ENCODE data around the gene HOXB8.
A peak's percentile ranks its signal among the peaks of the same experiment; 100 is the strongest.

HOXB8 gene

DNA sequence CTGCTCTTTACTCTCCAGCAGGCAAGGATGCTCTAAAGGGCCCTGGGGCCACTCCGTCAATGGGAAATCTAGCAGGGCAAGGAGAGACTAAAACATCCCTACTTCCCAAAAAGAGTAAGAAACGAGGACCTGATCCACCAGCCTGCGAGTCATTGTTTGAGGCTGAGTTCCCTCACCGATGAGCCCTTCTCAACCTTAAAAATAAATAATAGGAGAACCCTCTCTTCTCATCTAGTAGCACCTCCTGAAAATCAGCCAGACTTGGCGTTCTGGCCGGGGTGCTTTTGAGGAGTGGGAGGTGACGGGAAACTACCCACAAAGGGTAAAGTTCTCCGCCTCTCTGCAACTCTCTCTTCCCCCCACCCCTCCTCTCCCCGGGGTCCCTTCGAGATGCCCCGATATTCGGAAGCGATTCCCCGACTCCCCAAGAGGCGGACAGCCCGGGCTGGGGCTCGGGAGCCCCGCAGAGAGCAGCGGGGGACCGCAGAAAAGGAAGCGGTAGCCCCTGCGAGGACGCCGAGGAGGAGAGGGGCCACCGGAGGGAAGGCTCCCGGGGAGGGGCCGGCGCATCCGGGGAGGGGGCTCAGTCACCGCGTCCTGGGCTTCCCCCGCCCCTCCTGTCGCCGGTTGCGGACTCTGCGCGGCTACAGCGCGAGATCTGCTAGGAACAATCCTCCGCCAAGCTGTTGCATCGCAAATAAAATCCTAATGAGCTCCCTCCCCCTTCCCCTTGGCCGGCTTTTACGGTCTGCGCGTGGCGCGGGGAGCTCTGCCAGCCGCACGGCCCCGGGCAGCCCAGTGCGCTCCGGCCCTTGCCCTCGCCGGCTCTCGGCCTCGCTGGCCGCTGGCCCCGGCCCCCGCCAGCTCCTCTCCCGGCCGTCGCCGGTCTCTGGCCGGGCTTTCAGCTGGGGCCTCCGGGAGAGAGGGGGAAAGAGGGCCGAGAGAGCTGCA is 9.7 kb upstream of the HOXB8 start:
- DNase-seq (ENCODE audit: low spot score) = peak; percentile 71

DNA sequence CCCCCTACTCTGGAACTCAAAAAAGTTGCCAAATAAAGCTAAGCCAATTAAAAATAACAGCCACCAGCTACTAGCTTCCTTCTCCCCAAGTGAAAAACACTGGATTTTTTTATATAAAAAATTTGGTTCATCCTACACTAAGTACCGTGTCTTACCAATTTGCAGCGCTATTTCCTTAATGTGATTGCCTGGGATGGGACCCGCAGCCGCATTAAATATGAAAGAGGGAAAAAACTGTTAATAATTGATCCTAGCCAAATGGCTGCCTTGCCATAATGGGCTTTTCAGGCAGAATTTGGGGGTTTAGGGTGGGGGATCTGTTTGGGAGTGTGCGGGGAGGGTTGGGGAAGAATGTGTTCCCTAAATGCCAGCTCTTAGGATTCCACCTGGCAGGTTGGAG is 9.0 kb upstream of the HOXB8 start:
- no peak for DNase-seq (ENCODE audit: low spot score)

DNA sequence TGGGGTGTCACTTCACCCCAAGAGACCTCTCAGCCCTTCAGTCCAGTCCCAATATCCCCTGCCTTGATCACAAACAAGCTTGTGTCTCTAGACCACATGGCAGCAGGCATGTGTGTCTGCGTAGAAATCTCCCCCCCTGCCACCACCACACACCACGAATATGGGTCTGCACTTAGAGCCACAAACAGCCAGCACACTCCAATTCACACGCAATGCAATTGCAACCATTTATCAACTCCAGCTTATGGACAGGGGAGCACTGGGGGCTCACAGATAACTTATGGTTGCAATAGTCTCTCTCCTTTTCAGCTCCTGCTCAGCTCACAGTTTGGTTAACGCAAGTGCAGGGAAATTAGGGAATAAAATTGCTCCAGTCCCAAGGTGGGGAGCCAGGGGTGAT is 8.5 kb upstream of the HOXB8 start:
- DNase-seq (ENCODE audit: low spot score) = no peak

DNA sequence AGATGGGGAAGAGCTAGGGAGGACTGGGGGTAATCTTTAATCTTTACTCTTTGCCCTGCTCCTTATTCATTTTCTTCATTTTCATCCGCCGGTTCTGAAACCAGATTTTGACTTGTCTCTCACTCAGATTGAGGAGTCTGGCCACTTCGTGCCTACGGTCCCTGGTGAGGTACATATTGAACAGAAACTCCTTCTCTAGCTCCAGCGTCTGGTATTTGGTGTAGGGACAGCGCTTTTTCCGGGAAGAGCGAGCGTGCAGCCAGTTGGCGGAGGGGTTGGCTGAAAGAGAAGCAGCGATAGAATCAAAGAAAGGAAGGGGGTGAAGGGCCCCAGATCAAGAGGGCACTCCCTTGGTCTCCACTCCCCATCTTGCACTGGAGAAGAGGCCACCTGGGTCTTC is 7.8 kb upstream of the HOXB8 start:
- no peak for DNase-seq (ENCODE audit: low spot score)

DNA sequence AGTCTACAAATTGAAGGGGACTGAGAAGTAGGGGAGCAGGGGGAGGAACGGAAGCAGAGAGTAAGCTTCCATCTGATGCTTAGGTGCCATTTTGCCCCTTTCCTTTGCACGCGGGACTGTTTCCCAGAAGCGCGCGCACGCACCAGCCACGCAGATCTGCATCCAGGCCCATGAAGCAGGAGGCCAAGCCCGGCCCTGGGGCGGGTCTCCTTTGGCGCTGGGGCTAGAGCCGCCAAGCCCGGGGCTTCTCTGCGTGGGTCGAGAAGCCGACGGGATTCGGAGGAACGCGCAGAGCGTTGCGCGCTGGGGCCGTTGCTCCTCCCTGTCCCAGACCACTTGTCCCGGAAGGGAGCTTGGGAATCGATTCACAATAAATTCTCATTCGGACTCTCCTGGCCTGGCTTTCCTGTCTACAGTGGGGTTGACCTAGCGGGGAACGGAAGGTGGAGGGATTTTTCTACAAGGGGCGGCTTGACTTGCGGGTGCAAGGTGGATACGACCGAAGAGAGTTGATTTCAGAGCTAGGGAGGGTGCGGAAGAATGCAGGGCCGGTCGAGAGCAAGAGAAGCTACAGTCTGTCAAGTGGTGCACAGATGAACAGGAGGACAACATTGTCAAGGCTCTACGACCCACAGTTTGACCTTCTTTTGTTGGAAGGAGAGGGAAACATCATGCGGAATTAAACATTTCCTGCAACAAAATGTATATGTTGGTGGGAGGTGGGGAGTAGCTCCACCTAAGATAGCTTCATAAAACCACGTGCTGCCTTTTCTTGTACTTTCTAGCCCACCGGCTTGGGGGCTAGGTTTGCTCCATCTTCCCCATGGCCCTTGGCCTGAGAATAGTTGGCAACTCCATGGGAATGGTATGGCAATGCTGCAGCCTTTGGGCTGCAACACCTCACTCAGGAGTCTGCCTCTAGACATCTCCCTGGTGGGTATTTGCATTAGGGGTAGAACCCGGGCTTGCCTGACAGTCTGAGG is 6.6 kb upstream of the HOXB8 start:
- DNase-seq (ENCODE audit: low spot score) = no peak

DNA sequence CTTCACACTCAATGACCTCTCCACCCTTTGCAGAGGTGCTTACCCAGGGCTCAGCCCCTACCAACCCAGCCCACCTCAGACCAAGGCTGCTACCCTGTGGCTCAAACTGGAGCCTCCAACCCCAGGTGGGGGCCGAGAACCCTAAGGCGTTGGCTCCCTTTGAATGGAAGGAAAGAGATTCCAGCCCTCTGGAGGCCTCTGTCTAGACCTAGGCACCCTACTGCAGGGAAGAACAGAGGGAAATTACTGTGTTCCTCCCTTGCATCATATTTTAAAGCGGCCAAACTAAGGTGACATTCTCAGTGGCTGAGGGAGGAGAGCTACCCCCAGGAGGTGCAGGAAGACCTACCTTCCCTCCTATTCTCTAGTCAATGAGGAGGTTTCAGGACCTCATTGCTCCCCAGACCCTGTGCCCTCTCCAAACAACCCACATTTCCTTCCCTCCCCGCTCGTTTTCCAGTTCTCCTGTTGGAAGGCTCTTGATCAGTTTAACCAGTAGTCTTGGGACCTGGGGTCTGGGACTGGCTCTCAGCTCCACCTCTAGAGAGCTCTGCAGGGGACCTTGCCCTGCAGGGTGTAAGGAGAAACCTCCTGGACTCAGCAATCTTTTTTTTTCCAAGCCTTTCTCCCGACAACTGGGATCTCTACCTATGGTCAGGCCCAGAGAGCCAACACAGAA is 5.5 kb upstream of the HOXB8 start:
- DNase-seq (ENCODE audit: low spot score) = no peak

DNA sequence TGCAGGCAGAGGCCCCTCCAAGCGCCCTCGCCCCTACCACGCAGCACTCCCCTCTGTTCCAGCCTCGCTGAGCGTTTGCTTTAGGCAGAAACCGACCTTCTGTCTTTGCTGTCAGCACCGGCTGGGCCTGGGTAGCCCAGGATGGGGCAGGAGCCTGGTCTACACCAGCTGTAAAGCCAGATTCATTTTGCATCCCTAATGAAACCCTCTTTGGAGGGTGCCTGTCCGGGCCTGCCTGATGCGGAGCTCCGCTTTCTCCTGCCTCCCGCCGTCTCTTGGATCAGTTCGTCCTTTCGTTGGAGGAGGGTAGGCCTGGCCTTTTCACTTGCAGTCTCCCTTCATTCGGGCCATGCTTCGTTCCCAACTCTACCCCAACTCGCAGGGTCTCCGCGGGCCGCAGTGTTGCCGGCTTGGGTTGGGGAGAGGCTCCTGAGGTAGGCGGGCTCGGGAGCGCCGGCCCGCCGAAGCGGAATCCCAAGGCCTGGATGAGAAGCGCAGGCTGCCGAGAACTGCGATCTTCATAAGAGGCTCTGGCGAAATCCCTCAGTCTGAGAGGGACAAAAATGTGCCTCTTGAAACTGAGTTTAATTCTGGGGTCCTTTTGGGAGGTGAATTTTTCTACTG is 4.8 kb upstream of the HOXB8 start:
- DNase-seq (ENCODE audit: low spot score) = no peak

DNA sequence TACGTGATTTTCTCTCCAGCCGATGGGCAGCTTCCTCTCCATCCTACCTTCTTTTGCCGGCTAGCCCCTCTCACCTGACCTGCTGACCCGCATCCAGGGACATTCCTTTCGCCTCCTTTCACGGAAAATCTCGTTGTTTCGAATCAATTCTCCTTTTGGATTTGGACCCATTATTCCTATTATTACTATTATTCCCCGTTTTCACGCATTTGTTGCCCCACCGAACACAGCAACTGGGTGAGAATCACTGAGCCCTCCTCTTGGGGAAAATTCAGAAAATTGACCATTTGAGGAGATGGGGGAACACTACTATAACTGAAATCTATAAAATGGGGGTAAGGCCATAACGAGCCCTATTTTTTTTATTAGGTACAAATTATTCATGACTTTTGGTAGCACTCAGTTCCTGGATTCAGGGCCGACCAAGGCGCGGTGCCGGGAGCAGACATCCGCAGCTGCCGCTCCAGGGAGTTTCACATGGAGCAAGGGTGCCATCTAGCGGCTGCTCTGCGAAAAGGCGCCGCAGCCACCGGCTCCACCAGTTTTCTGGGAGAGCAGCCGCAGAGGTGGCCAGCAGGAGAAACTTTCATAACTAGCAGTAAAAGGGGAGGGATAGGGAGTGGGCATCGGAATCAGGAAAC is 3.3 kb upstream of the HOXB8 start:
- peak; percentile 98 for DNase-seq (ENCODE audit: low spot score)

DNA sequence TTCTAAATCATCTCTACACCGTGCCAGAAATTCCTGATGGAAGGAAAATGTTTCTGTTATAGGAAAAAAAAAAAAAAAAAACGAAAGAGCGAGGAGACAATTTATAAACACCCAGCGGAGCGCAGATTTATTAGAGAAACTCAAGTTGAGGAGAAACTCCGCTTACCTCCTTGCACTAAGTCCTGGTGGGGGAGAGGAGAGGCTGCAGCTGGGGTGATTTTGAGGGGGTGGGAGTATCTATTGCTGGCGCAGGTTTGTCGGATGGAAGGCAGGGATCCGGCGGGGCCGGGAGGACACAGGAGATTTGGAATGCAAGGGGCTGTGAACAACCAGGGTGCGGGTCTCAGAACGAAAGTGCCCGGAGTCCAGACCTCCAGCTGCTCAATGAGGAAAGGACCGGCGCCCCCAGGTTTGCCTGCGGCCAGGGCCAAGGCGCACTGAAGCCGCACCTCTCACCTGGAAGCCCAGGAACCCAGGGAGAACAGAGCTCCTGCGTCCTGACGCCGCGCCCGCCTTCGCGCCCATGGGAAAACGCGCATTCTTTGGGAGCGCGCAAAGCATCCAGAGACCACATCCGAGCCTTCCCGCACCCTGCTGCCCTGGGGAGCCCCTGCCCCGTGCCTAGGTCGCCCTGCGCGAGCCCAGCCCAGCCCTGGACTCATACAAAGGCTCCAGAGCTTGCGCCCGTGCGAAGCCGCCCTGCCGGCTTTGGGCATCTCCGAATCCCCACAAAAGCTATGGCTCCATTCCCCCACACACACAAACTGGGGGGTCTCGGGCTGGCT is 2.6 kb upstream of the HOXB8 start:
- DNase-seq (ENCODE audit: low spot score) = no peak

DNA sequence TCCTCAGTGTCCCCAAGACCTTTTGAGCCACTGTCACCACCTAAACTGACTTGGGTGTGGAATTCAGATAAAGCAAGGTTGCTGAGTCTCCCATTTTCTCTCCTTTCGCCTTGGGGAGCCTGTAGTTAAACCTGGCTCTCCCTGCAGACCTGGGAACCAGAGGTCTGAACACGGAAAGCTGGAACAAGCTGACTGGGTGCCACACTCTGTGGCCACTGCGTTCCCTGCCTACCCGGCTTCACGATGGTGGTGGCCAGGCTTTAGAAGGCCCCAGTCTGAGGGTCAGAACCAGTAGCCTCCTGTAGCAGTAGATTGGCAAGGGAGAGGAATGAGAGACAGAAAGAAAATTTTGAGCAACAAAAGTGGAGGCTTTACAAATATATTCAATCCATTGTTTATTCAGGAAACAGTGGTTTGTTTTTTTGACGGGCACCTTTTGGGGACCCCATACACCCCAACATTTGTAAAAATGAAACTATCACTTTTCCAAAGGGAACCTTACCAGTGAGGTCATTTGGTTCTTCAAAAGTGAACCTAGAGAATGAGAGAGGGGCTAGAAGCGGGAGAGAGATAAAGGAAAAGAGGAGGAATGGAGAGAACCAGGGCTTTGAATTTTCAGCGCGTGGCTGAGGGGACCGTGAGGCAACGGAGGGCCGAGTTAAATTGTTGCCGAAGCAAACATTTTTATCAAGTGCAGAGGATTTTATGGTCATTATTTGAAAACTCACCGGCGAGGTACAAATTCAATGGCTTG is 1.8 kb upstream of the HOXB8 start:
- no peak for DNase-seq (ENCODE audit: low spot score)

DNA sequence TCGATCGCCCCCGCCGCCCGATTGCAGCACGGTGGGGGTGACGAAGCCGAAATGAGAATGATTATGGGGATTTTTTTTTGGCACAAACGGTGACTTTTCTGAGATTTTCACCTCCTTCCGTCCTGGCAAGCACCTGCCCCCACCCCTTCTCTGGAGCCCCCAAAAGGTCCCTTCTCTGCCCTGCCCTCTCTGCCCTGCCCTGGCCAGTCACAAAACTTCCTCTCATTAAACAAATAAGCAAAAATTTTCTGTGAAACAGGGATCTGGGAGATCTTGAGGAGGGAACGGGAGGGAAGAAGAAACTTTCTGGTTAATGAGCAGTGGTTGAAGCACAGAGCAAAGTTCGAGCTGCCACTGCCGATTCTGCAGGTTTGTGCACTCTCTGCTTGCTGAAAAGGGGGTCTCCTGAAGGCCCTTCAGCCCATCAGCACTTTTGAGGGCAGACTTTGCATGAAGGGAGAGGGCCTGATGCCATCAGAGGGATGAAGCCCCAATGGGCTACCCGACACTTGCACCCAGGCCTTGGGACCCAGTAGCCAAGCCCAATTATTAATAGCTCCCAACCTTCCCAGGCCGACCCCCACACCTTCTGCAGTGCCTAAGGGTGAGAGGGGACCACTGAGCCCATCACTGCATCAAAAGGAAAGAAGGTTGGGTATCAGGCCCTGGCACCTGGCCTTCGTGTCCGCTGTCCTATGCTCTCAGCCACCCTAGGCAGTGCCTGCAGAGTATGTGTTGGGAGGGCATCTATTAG is 1.0 kb upstream of the HOXB8 start:
- no peak for DNase-seq (ENCODE audit: low spot score)

DNA sequence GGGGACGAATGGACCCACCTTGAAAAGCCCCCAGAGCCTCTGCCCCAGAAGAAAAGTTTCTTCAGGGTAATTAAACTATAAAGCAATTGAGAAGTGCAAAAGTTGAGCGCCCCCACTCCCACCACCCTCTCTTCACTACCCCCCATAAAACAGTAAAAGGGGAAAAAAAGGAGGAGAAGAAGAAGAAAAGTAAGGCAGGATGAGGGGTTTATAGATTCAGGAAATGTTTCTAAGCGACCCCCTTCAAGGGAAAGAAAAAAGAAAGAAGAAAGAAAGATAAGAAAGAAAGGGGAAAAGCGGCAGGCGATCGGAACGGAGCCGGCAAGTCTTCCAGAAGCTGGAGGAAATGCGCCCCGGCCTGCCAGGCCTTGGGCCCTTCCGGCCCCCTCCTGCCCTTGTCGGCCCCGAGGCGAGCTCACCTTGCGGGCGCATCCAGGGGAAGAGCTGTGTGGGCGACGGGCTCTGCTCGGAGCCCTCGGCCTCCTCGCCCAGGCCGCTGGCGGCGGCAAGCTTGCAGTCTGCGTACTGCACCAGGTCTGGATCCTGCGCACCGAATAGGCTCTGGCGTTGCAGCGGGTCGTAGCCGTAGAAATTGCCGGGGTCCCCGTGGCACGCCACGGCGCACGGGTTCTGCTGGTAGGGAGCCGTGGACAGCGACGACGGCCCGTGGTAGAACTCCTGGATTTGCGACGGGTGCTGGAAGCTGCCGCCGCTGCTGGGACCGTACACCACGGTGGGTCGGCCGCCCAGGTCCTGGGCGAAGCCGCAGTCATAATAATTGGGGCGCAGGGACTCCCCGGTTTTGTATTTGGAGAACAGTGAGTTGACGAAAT is 1.0 kb downstream of the HOXB8 start:
- DNase-seq (ENCODE audit: low spot score) = peak; percentile 73

DNA sequence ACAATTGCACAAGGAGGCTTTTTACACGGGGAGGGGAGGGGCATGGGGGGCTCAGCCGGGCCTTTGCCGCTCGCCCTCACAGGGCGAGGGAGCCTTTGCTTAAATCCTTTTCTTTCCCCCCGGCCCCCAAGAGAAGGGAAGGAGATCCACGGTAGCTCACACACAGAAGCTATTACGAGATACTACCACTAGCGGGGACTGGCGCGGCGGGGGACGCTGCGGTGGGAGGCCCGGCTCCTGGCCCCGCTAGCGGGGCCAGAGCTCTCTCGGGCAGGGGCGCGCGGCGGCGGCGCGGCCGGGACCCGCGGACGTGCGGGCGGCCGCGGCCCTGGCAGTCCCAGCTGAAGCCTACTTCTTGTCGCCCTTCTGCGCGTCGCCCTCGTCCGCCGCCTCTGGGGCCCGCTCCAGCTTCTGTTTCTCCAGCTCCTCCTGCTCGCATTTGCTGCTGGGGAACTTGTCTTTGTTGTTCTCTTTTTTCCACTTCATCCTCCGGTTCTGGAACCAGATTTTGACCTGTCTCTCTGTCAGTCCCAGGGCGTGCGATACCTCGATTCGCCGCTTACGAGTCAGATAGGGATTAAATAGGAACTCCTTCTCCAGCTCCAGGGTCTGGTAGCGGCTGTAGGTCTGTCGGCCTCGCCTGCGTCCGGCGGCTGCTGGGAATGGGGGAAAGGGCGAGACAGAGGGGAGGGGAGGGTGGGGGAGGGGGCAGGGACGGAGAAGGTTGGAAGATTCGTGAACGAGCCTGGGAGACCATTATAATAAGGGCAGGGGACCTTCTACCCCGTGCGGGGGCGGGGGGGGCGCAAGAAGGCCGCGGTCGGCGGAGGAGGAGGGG is 2.0 kb downstream of the HOXB8 start:
- peak; percentile 79 for DNase-seq (ENCODE audit: low spot score)

DNA sequence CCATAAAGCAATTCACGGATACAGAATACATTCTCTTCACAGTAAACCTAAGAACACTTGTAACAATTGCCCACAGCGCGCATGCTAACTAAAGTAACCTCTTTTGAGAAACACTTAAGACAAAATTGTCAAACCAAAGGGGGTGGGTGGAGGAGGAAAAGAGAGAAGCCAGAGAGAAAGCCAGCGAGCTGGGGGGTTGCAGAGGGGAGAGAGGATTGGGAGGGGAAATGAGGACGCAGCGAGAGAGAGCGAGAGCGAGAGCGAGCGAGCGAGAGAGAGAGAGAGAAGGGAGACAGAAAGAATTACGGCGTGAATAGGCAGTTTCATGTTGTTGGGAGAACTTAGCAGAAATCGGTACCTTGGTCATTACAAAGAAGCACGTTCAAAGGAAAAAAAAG is 2.6 kb downstream of the HOXB8 start:
- DNase-seq (ENCODE audit: low spot score) = no peak

DNA sequence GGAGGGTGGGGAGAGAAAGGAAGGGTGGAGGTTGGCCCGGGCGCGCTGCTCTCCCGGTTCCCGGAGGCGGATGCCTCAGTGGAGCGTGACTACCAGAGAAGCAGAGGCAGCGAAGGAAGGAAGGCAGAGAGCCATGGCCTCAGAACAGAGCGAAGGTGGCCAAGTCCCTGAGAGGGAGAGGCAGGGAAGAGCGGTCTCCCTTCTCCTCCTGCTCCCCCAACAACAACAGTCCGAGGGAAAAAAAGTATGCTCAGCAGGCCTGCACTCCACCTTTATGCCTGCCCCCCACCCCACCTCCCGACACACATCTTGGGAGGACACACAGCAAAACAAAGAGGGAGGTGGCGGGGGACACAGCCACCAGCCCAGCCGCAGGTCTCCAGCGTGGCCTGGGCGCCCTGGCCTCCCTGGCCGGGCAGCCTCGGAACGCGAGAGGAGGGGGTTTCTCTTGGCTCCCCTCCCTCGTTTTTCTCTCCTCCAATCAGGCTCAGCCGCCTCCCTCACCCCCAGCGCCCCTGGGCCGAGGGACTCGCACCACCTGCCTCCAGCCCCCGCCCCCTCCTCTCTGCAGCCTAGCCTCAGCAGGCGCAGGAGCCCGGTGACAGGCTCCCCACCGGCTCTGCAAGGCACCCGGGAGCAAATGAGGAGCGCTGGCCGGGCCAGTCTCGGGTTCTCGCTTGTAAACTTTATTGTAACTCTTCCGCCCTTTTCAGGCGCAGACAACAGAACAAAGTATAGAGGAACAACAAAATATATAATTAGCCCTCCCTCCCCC is 3.2 kb downstream of the HOXB8 start:
- no peak for DNase-seq (ENCODE audit: low spot score)

DNA sequence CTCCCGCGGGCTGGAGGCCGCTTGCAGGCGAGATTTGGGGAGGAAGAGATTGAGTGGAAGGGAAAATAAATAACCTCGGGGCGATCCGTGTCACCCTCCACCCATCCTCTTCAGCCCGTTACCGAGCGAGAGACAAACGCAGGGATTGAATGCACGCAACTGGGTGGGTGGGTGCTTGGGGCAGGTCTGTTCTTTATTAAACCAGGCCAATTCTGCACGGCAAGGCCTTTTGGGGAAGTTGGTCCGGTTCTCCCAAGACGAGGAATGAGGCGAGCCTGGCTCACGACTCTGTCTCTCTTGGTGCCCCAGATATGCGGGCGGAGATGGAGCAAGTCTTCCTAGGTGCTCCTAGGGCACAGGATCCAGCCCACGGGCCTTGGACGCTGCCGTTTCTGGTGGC is 3.9 kb downstream of the HOXB8 start:
- no peak for DNase-seq (ENCODE audit: low spot score)
